Measurements from ENCODE around the gene ADAM20. TPM values are rescaled to one million over a fixed set of nuclear protein-coding genes. Genes with fewer than 3 reads are reported as not detected.

Gene ADAM20
- total and polyA plus RNA-seq, 3 donors from 2014 or later = 4.0 to 9.6 (median 9.5) TPM

GRCh38 chr14:70473825-70474224 lies 61.0 kb downstream of the ADAM20 start:
- Histone ChIP-seq H3K9me3 (no peaks in the 10 kb centered on the region), H3K36me3 (ENCODE audit: low read depth, missing control alignments) (no peaks in the 10 kb centered on the region), H3K27ac (no peak overlapping the region), H3K4me1 (no peaks in the 10 kb centered on the region), H3K27me3 (no peaks in the 10 kb centered on the region), H3K4me3 (no peak overlapping the region)
- WGBS, 2 donors = 72 to 79% methylated on average over 2 of the region's 2 CpGs
- intact Hi-C loops (cut with DNase I; ENCODE audit: low total_unique reads) = no loop called here
- no peak for TF ChIP-seq CTCF (IDR thresholded peaks at IDR 0.05)
- no peak for TF ChIP-seq POLR2A (IDR thresholded peaks at IDR 0.05)
- no peak for DNase-seq

Small RNA genes within 50 kb of the gene (small RNA-seq; reads per million reads assigned to genes)
- 0 reads per million in 2 donors for gene RNU6-659P

Other genes with a start within 250 kb of the ADAM20 start
- gene COX16, start 175.3 kb downstream of the ADAM20 start, total RNA-seq = 10 to 100 TPM; 13.3 to 17.8 TPM
- 24.9 TPM for gene COX16, start 175.3 kb downstream of the ADAM20 start, polyA plus RNA-seq (ENCODE audit: insufficient read depth, low read depth, low replicate concordance)
- 10 to 100 TPM; 16.2 to 21.9 TPM for gene SYNJ2BP, start 117.9 kb downstream of the ADAM20 start, total RNA-seq
- 59.9 TPM for gene SYNJ2BP, start 117.9 kb downstream of the ADAM20 start, polyA plus RNA-seq (ENCODE audit: insufficient read depth, low read depth, low replicate concordance)
- gene ADAM21, start 82.8 kb downstream of the ADAM20 start, total RNA-seq = 10 to 100 TPM in 1 of 2 donors, 1 to 10 TPM in 1; 4.6 to 13.7 TPM
- gene ADAM21, start 82.8 kb downstream of the ADAM20 start, polyA plus RNA-seq (ENCODE audit: insufficient read depth, low read depth, low replicate concordance) = 15.6 TPM
- 10 to 100 TPM; 60.6 to 63.0 TPM for gene MED6, start 65.7 kb upstream of the ADAM20 start, total RNA-seq
- 24.8 TPM for gene MED6, start 65.7 kb upstream of the ADAM20 start, polyA plus RNA-seq (ENCODE audit: insufficient read depth, low read depth, low replicate concordance)
- 1 to 10 TPM; 2.4 TPM for gene TTC9, start 106.9 kb upstream of the ADAM20 start, total RNA-seq
- gene TTC9, start 106.9 kb upstream of the ADAM20 start, polyA plus RNA-seq (ENCODE audit: insufficient read depth, low read depth, low replicate concordance) = 1.5 TPM